ENCODE measurements around the gene IL4. TPM values are rescaled to one million over a fixed set of nuclear protein-coding genes. Genes with fewer than 3 reads are reported as not detected.

The IL4 gene
- polyA plus RNA-seq, 4 donors, result not detected

- 52 to 64% (median 57%) methylated on average over 7 of the region's 7 CpGs for WGBS, 3 donors
- FAIRE-seq, result no peak
- Histone ChIP-seq H3K4me1 (ENCODE audit: control insufficient read depth in 3 of 3, insufficient read depth in 2 of 3, low read depth in 1 of 3, low read length in 2 of 3) (peaks cover 0 to 10% (median 0%) of the 10 kb centered on the region in 3 donors), H3K27ac (ENCODE audit: low read depth in 1 of 3, low read length in 2 of 3) (no peak overlapping the region), H3K4me3 (ENCODE audit: low read depth in 1 of 3, low read length in 3 of 3) (no peak overlapping the region), H3K9me3 (ENCODE audit: control insufficient read depth in 2 of 2, insufficient read depth in 1 of 2, low read depth in 1 of 2, low read length in 1 of 2) (peaks cover 0 to 3% of the 10 kb centered on the region in 2 donors), H3K27me3 (ENCODE audit: control insufficient read depth in 3 of 3, insufficient read depth in 3 of 3, low read length in 3 of 3) (peaks cover 0 to 33% (median 9%) of the 10 kb centered on the region in 3 donors), H3K36me3 (ENCODE audit: control insufficient read depth in 3 of 3, insufficient read depth in 2 of 3, low read depth in 1 of 3, low read length in 3 of 3) (no peaks in the 10 kb centered on the region)
- DNase-seq, result no peak
These were observed 20.1 kb upstream of the IL4 start for GRCh38 chr5:132653716-132654115.

- Histone ChIP-seq H3K27me3 (ENCODE audit: control insufficient read depth in 3 of 3, insufficient read depth in 3 of 3, low read length in 3 of 3) (peaks cover 0 to 33% (median 9%) of the 10 kb centered on the region in 3 donors), H3K4me1 (ENCODE audit: control insufficient read depth in 3 of 3, insufficient read depth in 2 of 3, low read depth in 1 of 3, low read length in 2 of 3) (peaks cover 0 to 12% (median 0%) of the 10 kb centered on the region in 3 donors), H3K4me3 (ENCODE audit: low read depth in 1 of 3, low read length in 3 of 3) (peak overlapping the region; percentile 1 to 51 (median 16)), H3K27ac (ENCODE audit: low read depth in 1 of 3, low read length in 2 of 3) (no peak overlapping the region), H3K36me3 (ENCODE audit: control insufficient read depth in 3 of 3, insufficient read depth in 2 of 3, low read depth in 1 of 3, low read length in 3 of 3) (no peaks in the 10 kb centered on the region), H3K9me3 (ENCODE audit: control insufficient read depth in 2 of 2, insufficient read depth in 1 of 2, low read depth in 1 of 2, low read length in 1 of 2) (no peaks in the 10 kb centered on the region)
- FAIRE-seq, result no peak
- DNase-seq, result peak in 1 of 2 donors; percentile 51
- 7 to 11% (median 9%) methylated on average over 69 to 92 of the region's 92 CpGs for WGBS, 3 donors
These were observed 17.7 kb upstream of the IL4 start for GRCh38 chr5:132655821-132656773.

GRCh38 chr5:132656774-132657355 is 16.9 kb upstream of the IL4 start:
- no peak overlapping the region for H3K4me3 ChIP-seq (ENCODE audit: low read depth in 1 of 3, low read length in 3 of 3)
- FAIRE-seq, result no peak

GRCh38 chr5:132657676-132658380 is 16.0 kb upstream of the IL4 start, which contains the start of gene IL13:
Gene IL13, plus strand, starts transcription at chr5:132658173. Its CDS starts 14 bp downstream, at chr5:132658187.
- Histone ChIP-seq H3K4me1 (ENCODE audit: control insufficient read depth in 3 of 3, insufficient read depth in 2 of 3, low read depth in 1 of 3, low read length in 2 of 3) (peaks cover 0 to 15% (median under 1%) of the 10 kb centered on the region in 3 donors), H3K27ac (ENCODE audit: low read depth in 1 of 3, low read length in 2 of 3) (no peak within 1 kb of the TSS), H3K9me3 (ENCODE audit: control insufficient read depth in 2 of 2, insufficient read depth in 1 of 2, low read depth in 1 of 2, low read length in 1 of 2) (no peaks in the 10 kb centered on the region), H3K27me3 (ENCODE audit: control insufficient read depth in 3 of 3, insufficient read depth in 3 of 3, low read length in 3 of 3) (peaks cover 0 to 33% (median 9%) of the 10 kb centered on the region in 3 donors), H3K36me3 (ENCODE audit: control insufficient read depth in 3 of 3, insufficient read depth in 2 of 3, low read depth in 1 of 3, low read length in 3 of 3) (no peaks in the 10 kb centered on the region), H3K4me3 (ENCODE audit: low read depth in 1 of 3, low read length in 3 of 3) (no peak within 1 kb of the TSS)
- FAIRE-seq (no peak), DNase-seq (no peak)
- 90 to 95% (median 92%) methylated on average over 12 of the region's 12 CpGs for WGBS, 3 donors

More at GRCh38 chr5:132656774-132657355, 16.9 kb upstream of the IL4 start:
- WGBS, 3 donors, result 63 to 81% (median 78%) methylated on average over 12 of the region's 12 CpGs
- Histone ChIP-seq H3K4me1 (ENCODE audit: control insufficient read depth in 3 of 3, insufficient read depth in 2 of 3, low read depth in 1 of 3, low read length in 2 of 3) (peaks cover 0 to 12% (median 0%) of the 10 kb centered on the region in 3 donors), H3K27ac (ENCODE audit: low read depth in 1 of 3, low read length in 2 of 3) (no peak overlapping the region), H3K27me3 (ENCODE audit: control insufficient read depth in 3 of 3, insufficient read depth in 3 of 3, low read length in 3 of 3) (peaks cover 0 to 33% (median 9%) of the 10 kb centered on the region in 3 donors), H3K9me3 (ENCODE audit: control insufficient read depth in 2 of 2, insufficient read depth in 1 of 2, low read depth in 1 of 2, low read length in 1 of 2) (no peaks in the 10 kb centered on the region), H3K36me3 (ENCODE audit: control insufficient read depth in 3 of 3, insufficient read depth in 2 of 3, low read depth in 1 of 3, low read length in 3 of 3) (no peaks in the 10 kb centered on the region)
- DNase-seq, result no peak

GRCh38 chr5:132658381-132659302 is 15.1 kb upstream of the IL4 start:
- Histone ChIP-seq H3K4me3 (ENCODE audit: low read depth in 1 of 3, low read length in 3 of 3) (no peak overlapping the region), H3K9me3 (ENCODE audit: control insufficient read depth in 2 of 2, insufficient read depth in 1 of 2, low read depth in 1 of 2, low read length in 1 of 2) (no peaks in the 10 kb centered on the region), H3K27me3 (ENCODE audit: control insufficient read depth in 3 of 3, insufficient read depth in 3 of 3, low read length in 3 of 3) (peaks cover 0 to 28% (median 9%) of the 10 kb centered on the region in 3 donors), H3K36me3 (ENCODE audit: control insufficient read depth in 3 of 3, insufficient read depth in 2 of 3, low read depth in 1 of 3, low read length in 3 of 3) (no peaks in the 10 kb centered on the region), H3K27ac (ENCODE audit: low read depth in 1 of 3, low read length in 2 of 3) (no peak overlapping the region), H3K4me1 (ENCODE audit: control insufficient read depth in 3 of 3, insufficient read depth in 2 of 3, low read depth in 1 of 3, low read length in 2 of 3) (peaks cover 2 to 23% (median 7%) of the 10 kb centered on the region in 3 donors)
- WGBS, 3 donors, result 78 to 89% (median 83%) methylated on average over 9 of the region's 9 CpGs
- FAIRE-seq (no peak), DNase-seq (no peak)

GRCh38 chr5:132659598-132660493 is 13.9 kb upstream of the IL4 start:
- Histone ChIP-seq H3K4me3 (ENCODE audit: low read depth in 1 of 3, low read length in 3 of 3) (no peak overlapping the region), H3K9me3 (ENCODE audit: control insufficient read depth in 2 of 2, insufficient read depth in 1 of 2, low read depth in 1 of 2, low read length in 1 of 2) (no peaks in the 10 kb centered on the region), H3K4me1 (ENCODE audit: control insufficient read depth in 3 of 3, insufficient read depth in 2 of 3, low read depth in 1 of 3, low read length in 2 of 3) (peaks cover 4 to 35% (median 7%) of the 10 kb centered on the region in 3 donors), H3K27ac (ENCODE audit: low read depth in 1 of 3, low read length in 2 of 3) (no peak overlapping the region), H3K27me3 (ENCODE audit: control insufficient read depth in 3 of 3, insufficient read depth in 3 of 3, low read length in 3 of 3) (peaks cover 0 to 20% (median 4%) of the 10 kb centered on the region in 3 donors), H3K36me3 (ENCODE audit: control insufficient read depth in 3 of 3, insufficient read depth in 2 of 3, low read depth in 1 of 3, low read length in 3 of 3) (no peaks in the 10 kb centered on the region)
- 90 to 95% (median 91%) methylated on average over 23 of the region's 23 CpGs for WGBS, 3 donors
- DNase-seq (no peak), FAIRE-seq (no peak)

Measured in small intestine (tissue), 7 donors.